ENCODE measurements around the gene SMIM36. TPM values are rescaled to one million over a fixed set of nuclear protein-coding genes. Genes with fewer than 3 reads are reported as not detected.

Gene SMIM36
- total RNA-seq, 2 donors from 2014 or later, result not detected

Other genes starting within 250 kb of the SMIM36 start
- 10 to 100 TPM in 1 of 2 donors, 1 to 10 TPM in 1; 6.6 to 15.7 TPM for gene HLF, start 246.5 kb downstream of the SMIM36 start, total RNA-seq
- gene MMD, start 89.6 kb downstream of the SMIM36 start, total RNA-seq, result 10 to 100 TPM in 1 of 2 donors, 1 to 10 TPM in 1; 8.0 to 18.2 TPM
- 10 to 100 TPM; 11.8 to 15.1 TPM for gene TMEM100, start 211.4 kb upstream of the SMIM36 start, total RNA-seq
- 10 to 100 TPM; 10.0 to 12.8 TPM for gene PCTP, start 239.6 kb upstream of the SMIM36 start, total RNA-seq